Fibroblast of lung (primary cell): Measurements from ENCODE around the gene ECE2. TPM values are rescaled to one million over a fixed set of nuclear protein-coding genes. Genes with fewer than 3 reads are reported as not detected.

Experiments
- DNase-seq, 2 donors: peaks; one replicate each; pipeline versions ENCODE4 v3.0.0 to v3.0.0-alpha.2; 2010; ENCODE audit warnings: low read depth in 2 of 2
- H2AFZ ChIP-seq: 2 replicates; pipeline ENCODE4 v1.5.1; 2012; ENCODE audit warnings: low read length, control low read depth, inconsistent platforms
- H3K27ac ChIP-seq: 2 replicates; pipeline ENCODE4 v1.5.1; 2011; ENCODE audit warnings: low read length, control low read depth; ENCODE audit not compliant: insufficient read depth
- H3K27me3 ChIP-seq: 2 replicates; pipeline ENCODE4 v1.5.1; 2011; ENCODE audit warnings: mild to moderate bottlenecking, low read length; ENCODE audit not compliant: control insufficient read depth, insufficient read depth
- H3K36me3 ChIP-seq: 2 replicates; pipeline ENCODE4 v1.5.1; 2011; ENCODE audit warnings: low read length; ENCODE audit not compliant: control insufficient read depth, insufficient read depth
- H3K4me1 ChIP-seq: 2 replicates; pipeline ENCODE4 v1.5.1; 2011; ENCODE audit warnings: low read length; ENCODE audit not compliant: control insufficient read depth, insufficient read depth; ENCODE audit errors: extremely low read depth
- H3K4me2 ChIP-seq: 2 replicates; pipeline ENCODE4 v1.5.1; 2011; ENCODE audit warnings: low read length, control low read depth; ENCODE audit not compliant: insufficient read depth; ENCODE audit errors: extremely low read depth
- H3K4me3 ChIP-seq, 4 experiments: fragments of 200-600 bp in 1 of 4; sonication (generic) in 1 of 4; replicated peaks in 1 of 4; 2 replicates each; pipeline ENCODE4 v1.5.1; 2011 to 2016; ENCODE audit warnings: low read length in 4 of 4, low read depth in 3 of 4, mild to moderate bottlenecking in 3 of 4, control low read depth in 2 of 4, inconsistent platforms in 1 of 4, mixed read lengths in 1 of 4; ENCODE audit not compliant: insufficient read depth in 1 of 4; ENCODE audit errors: control extremely low read depth in 1 of 4
- H3K79me2 ChIP-seq: 2 replicates; pipeline ENCODE4 v1.5.1; 2012; ENCODE audit warnings: mild to moderate bottlenecking, low read length, inconsistent platforms; ENCODE audit not compliant: control insufficient read depth, insufficient read depth
- H3K9ac ChIP-seq: 2 replicates; pipeline ENCODE4 v1.5.1; 2011; ENCODE audit warnings: mild to moderate bottlenecking, low read length, control low read depth; ENCODE audit not compliant: insufficient read depth
- H3K9me3 ChIP-seq: 2 replicates; pipeline ENCODE4 v1.5.1; 2012; ENCODE audit warnings: low read depth, low read length; ENCODE audit not compliant: control insufficient read depth, insufficient read depth
- H4K20me1 ChIP-seq: 2 replicates; pipeline ENCODE4 v1.5.1; 2011; ENCODE audit warnings: low read length; ENCODE audit not compliant: control insufficient read depth, insufficient read depth; ENCODE audit errors: extremely low read depth
- CTCF ChIP-seq, 2 donors: IDR thresholded peaks in 1 of 2; conservative IDR thresholded peaks in 1 of 2; 1 replicate in 1 of 2; 2 replicates in 1 of 2; pipeline ENCODE4 v1.5.1; 2011 to 2012; ENCODE audit warnings: low read length in 2 of 2, control low read depth in 1 of 2, inconsistent platforms in 1 of 2, low read depth in 1 of 2, mild to moderate bottlenecking in 1 of 2
- EZH2 ChIP-seq: IDR thresholded peaks from 2 replicates; pipeline ENCODE4 v1.5.1; 2012; ENCODE audit warnings: low read length, control low read depth, mild to moderate bottlenecking; ENCODE audit errors: missing control alignments
- polyA plus RNA-seq, 2 donors: library from polyadenylated mRNA; depleted of rRNA in 1 of 2; stranded (reverse) in 1 of 2; unstranded in 1 of 2; fragments of >200 nt; gene quantifications; 2 replicates each; pipeline ENCODE4 v1.2.1, GENCODE V29; 2011 to 2012; ENCODE audit warnings: missing spikeins in 1 of 2
- total RNA-seq: library from RNA; depleted of rRNA; stranded (reverse); fragments of >200 nt; gene quantifications from 2 replicates; pipeline ENCODE4 v1.2.1, GENCODE V29; 2014

The ECE2 gene
- total and polyA plus RNA-seq, 2 donors (not counting 1 experiment from before 2014, with no cell fraction given), result not detected

- H3K9me3 ChIP-seq, result no peaks in the 10 kb centered on the region
- TF ChIP-seq CTCF (conservative IDR thresholded peaks at IDR 0.05 in 1 of 2, IDR thresholded peaks at IDR 0.05 in 1 of 2; ENCODE audit: low read depth in 1 of 2, low read length in 2 of 2), result no peak
- TF ChIP-seq EZH2, result no peak
- H4K20me1 ChIP-seq, result no peaks in the 10 kb centered on the region
- no peaks in the 10 kb centered on the region for H3K36me3 ChIP-seq
- peaks cover 5% of the 10 kb centered on the region for H3K4me1 ChIP-seq
- peaks cover 29% of the 10 kb centered on the region for H3K27me3 ChIP-seq
- H2AFZ ChIP-seq, result no peak overlapping the region
- no peak for DNase-seq
- no peak overlapping the region for H3K27ac ChIP-seq
- no peaks in the 10 kb centered on the region for H3K79me2 ChIP-seq
- H3K9ac ChIP-seq, result no peak overlapping the region
- no peak overlapping the region for H3K4me3 ChIP-seq
- H3K4me2 ChIP-seq, result no peak overlapping the region
These were observed 18.5 kb upstream of the ECE2 start for GRCh38 chr3:184257083-184257915.

GRCh38 chr3:184258926-184259325 is 16.9 kb upstream of the ECE2 start:
- no peak overlapping the region for H3K27ac ChIP-seq
- H2AFZ ChIP-seq, result no peak overlapping the region
- H3K79me2 ChIP-seq, result no peaks in the 10 kb centered on the region
- no peaks in the 10 kb centered on the region for H4K20me1 ChIP-seq
- H3K36me3 ChIP-seq, result no peaks in the 10 kb centered on the region
- peaks cover 5% of the 10 kb centered on the region for H3K4me1 ChIP-seq
- H3K27me3 ChIP-seq, result peaks cover 32% of the 10 kb centered on the region
- TF ChIP-seq EZH2 (no peak), CTCF (conservative IDR thresholded peaks at IDR 0.05 in 1 of 2, IDR thresholded peaks at IDR 0.05 in 1 of 2; ENCODE audit: low read depth in 1 of 2, low read length in 2 of 2) (no peak)
- H3K4me2 ChIP-seq, result no peak overlapping the region
- DNase-seq, result no peak
- H3K4me3 ChIP-seq, result no peak overlapping the region
- no peaks in the 10 kb centered on the region for H3K9me3 ChIP-seq
- H3K9ac ChIP-seq, result no peak overlapping the region

- Histone ChIP-seq H3K4me1 (peaks cover 5% of the 10 kb centered on the region), H3K4me2 (no peak overlapping the region), H3K27me3 (peaks cover 32% of the 10 kb centered on the region), H3K27ac (no peak overlapping the region), H3K36me3 (no peaks in the 10 kb centered on the region), H3K9me3 (no peaks in the 10 kb centered on the region), H3K9ac (no peak overlapping the region), H3K4me3 (no peak overlapping the region), H3K79me2 (no peaks in the 10 kb centered on the region), H2AFZ (no peak overlapping the region), H4K20me1 (no peaks in the 10 kb centered on the region)
- no peak for DNase-seq
- no peak for TF ChIP-seq EZH2
- TF ChIP-seq CTCF (conservative IDR thresholded peaks at IDR 0.05 in 1 of 2, IDR thresholded peaks at IDR 0.05 in 1 of 2; ENCODE audit: low read depth in 1 of 2, low read length in 2 of 2), result no peak
These were observed 16.4 kb upstream of the ECE2 start for GRCh38 chr3:184259396-184259877.
